Measurements from ENCODE around the gene IL21. TPM values are rescaled to one million over a fixed set of nuclear protein-coding genes. Genes with fewer than 3 reads are reported as not detected.

IL21 gene
- total and polyA plus RNA-seq, 2 experiments from 2014 or later, result not detected

DNA sequence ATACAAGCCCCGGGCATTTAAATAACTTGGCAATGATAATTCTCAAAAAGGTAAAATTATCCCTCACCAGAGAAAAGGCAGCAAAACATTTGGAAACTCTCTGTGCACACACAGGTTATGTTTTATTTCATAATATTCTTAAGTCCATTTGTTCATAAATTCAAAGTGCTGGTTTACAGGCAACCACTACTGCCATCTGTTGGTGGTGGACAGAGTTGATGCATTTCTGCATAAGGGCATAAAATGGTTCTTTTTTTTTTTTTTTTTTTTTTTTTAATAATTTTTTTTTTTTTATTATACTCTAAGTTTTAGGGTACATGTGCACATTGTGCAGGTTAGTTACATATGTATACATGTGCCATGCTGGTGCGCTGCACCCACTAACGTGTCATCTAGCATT, 31.5 kb upstream of the IL21 start:
- WGBS (ENCODE audit: low lambda C conversion rate, missing lambda C conversion rate), result 97% methylated on average over 1 of the region's 3 CpGs
- no peaks in the 10 kb centered on the region for H4K20me1 ChIP-seq (ENCODE audit: insufficient read depth, poor library complexity, severe bottlenecking)
- no peaks in the 10 kb centered on the region for H3K9me2 ChIP-seq (replicated peaks; ENCODE audit: insufficient read depth)
- no peaks in the 10 kb centered on the region for H3K27me3 ChIP-seq
- H3K79me2 ChIP-seq, result no peaks in the 10 kb centered on the region
- H3K27ac ChIP-seq, result no peak overlapping the region
- TF ChIP-seq, protein P1, sequence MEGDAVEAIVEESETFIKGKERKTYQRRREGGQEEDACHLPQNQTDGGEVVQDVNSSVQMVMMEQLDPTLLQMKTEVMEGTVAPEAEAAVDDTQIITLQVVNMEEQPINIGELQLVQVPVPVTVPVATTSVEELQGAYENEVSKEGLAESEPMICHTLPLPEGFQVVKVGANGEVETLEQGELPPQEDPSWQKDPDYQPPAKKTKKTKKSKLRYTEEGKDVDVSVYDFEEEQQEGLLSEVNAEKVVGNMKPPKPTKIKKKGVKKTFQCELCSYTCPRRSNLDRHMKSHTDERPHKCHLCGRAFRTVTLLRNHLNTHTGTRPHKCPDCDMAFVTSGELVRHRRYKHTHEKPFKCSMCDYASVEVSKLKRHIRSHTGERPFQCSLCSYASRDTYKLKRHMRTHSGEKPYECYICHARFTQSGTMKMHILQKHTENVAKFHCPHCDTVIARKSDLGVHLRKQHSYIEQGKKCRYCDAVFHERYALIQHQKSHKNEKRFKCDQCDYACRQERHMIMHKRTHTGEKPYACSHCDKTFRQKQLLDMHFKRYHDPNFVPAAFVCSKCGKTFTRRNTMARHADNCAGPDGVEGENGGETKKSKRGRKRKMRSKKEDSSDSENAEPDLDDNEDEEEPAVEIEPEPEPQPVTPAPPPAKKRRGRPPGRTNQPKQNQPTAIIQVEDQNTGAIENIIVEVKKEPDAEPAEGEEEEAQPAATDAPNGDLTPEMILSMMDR (IDR thresholded peaks at IDR 0.05; ENCODE audit: poor library complexity), result peak; percentile 41
- no peak for TF ChIP-seq EZH2 (IDR thresholded peaks at IDR 0.05; ENCODE audit: borderline replicate concordance)
- H2AFZ ChIP-seq, result no peak overlapping the region
- no peaks in the 10 kb centered on the region for H3K36me3 ChIP-seq (replicated peaks; ENCODE audit: insufficient read depth, low read depth)
- H3K4me2 ChIP-seq, result no peak overlapping the region
- no peaks in the 10 kb centered on the region for H3K4me1 ChIP-seq (ENCODE audit: insufficient read depth)
- H3K9me3 ChIP-seq (ENCODE audit: low read depth), result no peaks in the 10 kb centered on the region
- DNase-seq (ENCODE audit: low spot score), result peak; percentile 52
- no peak overlapping the region for H3K4me3 ChIP-seq

DNA sequence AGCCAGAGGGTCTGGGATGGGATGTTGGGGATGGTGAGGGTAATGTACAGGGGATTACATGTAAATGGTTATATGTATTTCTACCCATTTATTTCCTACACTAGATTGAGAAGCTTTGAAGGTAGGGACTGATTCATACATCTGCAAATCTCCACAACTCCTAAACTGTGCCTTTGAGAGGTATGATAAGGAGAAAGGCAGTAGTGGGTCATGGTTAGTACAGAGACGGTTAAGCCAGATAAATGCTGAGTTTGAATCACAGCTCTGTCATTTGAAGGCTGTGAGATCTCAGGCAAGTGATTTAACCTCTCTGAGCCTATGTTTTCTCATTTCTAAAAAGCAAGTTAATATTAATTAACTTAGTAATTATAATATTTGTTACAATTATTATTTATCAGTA, 29.3 kb upstream of the IL21 start:
- Histone ChIP-seq H3K9me2 (replicated peaks; ENCODE audit: insufficient read depth) (no peaks in the 10 kb centered on the region), H3K4me3 (no peak overlapping the region), H3K9me3 (ENCODE audit: low read depth) (no peaks in the 10 kb centered on the region), H3K27me3 (no peaks in the 10 kb centered on the region), H3K27ac (no peak overlapping the region), H3K4me2 (no peak overlapping the region), H4K20me1 (ENCODE audit: insufficient read depth, poor library complexity, severe bottlenecking) (no peaks in the 10 kb centered on the region), H3K36me3 (replicated peaks; ENCODE audit: insufficient read depth, low read depth) (no peaks in the 10 kb centered on the region), H3K4me1 (ENCODE audit: insufficient read depth) (no peaks in the 10 kb centered on the region), H2AFZ (no peak overlapping the region), H3K79me2 (no peaks in the 10 kb centered on the region)
- DNase-seq (ENCODE audit: low spot score), result no peak
- WGBS (ENCODE audit: low lambda C conversion rate, missing lambda C conversion rate), result 82% methylated on average over 1 of the region's 1 CpG
- TF ChIP-seq, protein P1 (IDR thresholded peaks at IDR 0.05; ENCODE audit: poor library complexity), result no peak
- no peak for TF ChIP-seq EZH2phosphoT487 (IDR thresholded peaks at IDR 0.05; ENCODE audit: low read depth, severe bottlenecking, unreplicated experiment)
- no peak for TF ChIP-seq EZH2 (IDR thresholded peaks at IDR 0.05; ENCODE audit: borderline replicate concordance)

DNA sequence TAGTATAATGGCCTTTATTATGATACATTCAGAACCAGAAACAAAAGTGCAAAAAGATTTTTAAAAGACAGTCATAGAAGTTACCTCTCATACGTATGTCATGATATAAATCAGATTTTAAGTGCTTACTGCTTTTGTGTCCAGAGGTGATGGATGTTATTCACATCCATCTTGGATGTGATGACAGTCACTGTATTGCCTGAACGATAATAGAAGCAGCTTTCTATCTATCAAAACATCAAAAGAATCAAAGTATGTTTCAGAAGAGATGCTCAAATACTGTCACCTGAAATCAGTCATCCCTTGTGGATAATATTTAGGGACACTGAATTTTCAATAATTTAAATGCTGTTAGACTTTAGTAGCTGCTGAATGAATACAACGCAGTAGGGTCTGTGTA, 26.8 kb upstream of the IL21 start:
- H3K4me2 ChIP-seq, result no peak overlapping the region
- no peaks in the 10 kb centered on the region for H3K9me2 ChIP-seq (replicated peaks; ENCODE audit: insufficient read depth)
- no peak for DNase-seq (ENCODE audit: low spot score)
- TF ChIP-seq EZH2 (IDR thresholded peaks at IDR 0.05; ENCODE audit: borderline replicate concordance), result no peak
- no peak for TF ChIP-seq EZH2phosphoT487 (IDR thresholded peaks at IDR 0.05; ENCODE audit: low read depth, severe bottlenecking, unreplicated experiment)
- TF ChIP-seq, protein P1 (IDR thresholded peaks at IDR 0.05; ENCODE audit: poor library complexity), result no peak
- no peaks in the 10 kb centered on the region for H3K27me3 ChIP-seq
- H3K27ac ChIP-seq, result no peak overlapping the region
- H3K79me2 ChIP-seq, result no peaks in the 10 kb centered on the region
- H3K4me1 ChIP-seq (ENCODE audit: insufficient read depth), result no peaks in the 10 kb centered on the region
- H3K36me3 ChIP-seq (replicated peaks; ENCODE audit: insufficient read depth, low read depth), result no peaks in the 10 kb centered on the region
- H3K9me3 ChIP-seq (ENCODE audit: low read depth), result no peaks in the 10 kb centered on the region
- H2AFZ ChIP-seq, result no peak overlapping the region
- no peak overlapping the region for H3K4me3 ChIP-seq
- WGBS (ENCODE audit: low lambda C conversion rate, missing lambda C conversion rate), result 88% methylated on average over 3 of the region's 3 CpGs
- no peaks in the 10 kb centered on the region for H4K20me1 ChIP-seq (ENCODE audit: insufficient read depth, poor library complexity, severe bottlenecking)

DNA sequence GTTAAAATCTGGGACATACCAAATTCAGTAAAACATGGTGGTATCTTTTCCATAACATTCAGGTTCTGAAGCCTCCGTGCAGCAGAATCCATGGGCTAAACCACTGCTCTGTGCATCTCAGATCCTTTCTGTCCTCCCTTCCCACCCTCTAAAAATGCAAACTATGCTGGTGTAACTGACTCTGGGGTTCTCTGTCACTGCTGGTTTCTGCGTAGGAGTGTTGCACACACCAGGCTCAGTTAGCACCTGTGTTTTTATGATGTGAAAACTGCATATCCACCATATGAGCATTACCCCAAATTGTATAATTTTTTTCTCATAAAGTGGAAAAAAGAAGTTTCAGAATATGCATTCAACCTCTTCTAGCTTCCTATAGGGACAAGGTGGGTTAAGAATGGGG, 22.4 kb upstream of the IL21 start:
- Histone ChIP-seq H2AFZ (no peak overlapping the region), H3K36me3 (replicated peaks; ENCODE audit: insufficient read depth, low read depth) (no peaks in the 10 kb centered on the region), H4K20me1 (ENCODE audit: insufficient read depth, poor library complexity, severe bottlenecking) (no peaks in the 10 kb centered on the region), H3K4me2 (no peak overlapping the region), H3K27ac (no peak overlapping the region), H3K9me3 (ENCODE audit: low read depth) (no peaks in the 10 kb centered on the region), H3K27me3 (no peaks in the 10 kb centered on the region), H3K4me3 (no peak overlapping the region), H3K4me1 (ENCODE audit: insufficient read depth) (no peaks in the 10 kb centered on the region), H3K79me2 (no peaks in the 10 kb centered on the region), H3K9me2 (replicated peaks; ENCODE audit: insufficient read depth) (no peaks in the 10 kb centered on the region)
- WGBS (ENCODE audit: low lambda C conversion rate, missing lambda C conversion rate), result 91% methylated on average over 2 of the region's 2 CpGs
- no peak for DNase-seq (ENCODE audit: low spot score)
- TF ChIP-seq EZH2 (IDR thresholded peaks at IDR 0.05; ENCODE audit: borderline replicate concordance) (no peak), EZH2phosphoT487 (IDR thresholded peaks at IDR 0.05; ENCODE audit: low read depth, severe bottlenecking, unreplicated experiment) (no peak)
- TF ChIP-seq, protein P1 (IDR thresholded peaks at IDR 0.05; ENCODE audit: poor library complexity), result no peak
